Mammary epithelial cell (primary cell): Measurements from ENCODE around the gene CSTPP1.

Experiments used
- CTCF ChIP-seq, 2 donors: IDR thresholded peaks in 1 of 2; conservative IDR thresholded peaks in 1 of 2; 2 replicates each; pipeline ENCODE4 v1.5.1; 2011 to 2012; ENCODE audit warnings: inconsistent platforms in 2 of 2, low read length in 2 of 2, mild to moderate bottlenecking in 2 of 2, control low read depth in 1 of 2, low read depth in 1 of 2; ENCODE audit not compliant: insufficient read depth in 1 of 2; ENCODE audit errors: extremely low read depth in 1 of 2
- EZH2 ChIP-seq: IDR thresholded peaks from 2 replicates; pipeline ENCODE4 v1.6.1; 2012; ENCODE audit warnings: low read length, inconsistent platforms, borderline replicate concordance

GRCh38 chr11:47149782-47150181 is 213.2 kb downstream of the CSTPP1 start:
- no peak for TF ChIP-seq CTCF (conservative IDR thresholded peaks at IDR 0.05 in 1 of 2, IDR thresholded peaks at IDR 0.05 in 1 of 2; ENCODE audit: extremely low read depth in 1 of 2, insufficient read depth in 1 of 2, low read depth in 1 of 2, low read length in 2 of 2)
- no peak for TF ChIP-seq EZH2
